ENCODE measurements around the gene LGR6. TPM values are rescaled to one million over a fixed set of nuclear protein-coding genes. Genes with fewer than 3 reads are reported as not detected.
A peak's percentile ranks its signal among the peaks of the same experiment; 100 is the strongest.

The LGR6 gene
- total and polyA plus RNA-seq, 8 donors, result 0.75 to 1.8 (median 1.5) TPM

- TF ChIP-seq, protein P1, sequence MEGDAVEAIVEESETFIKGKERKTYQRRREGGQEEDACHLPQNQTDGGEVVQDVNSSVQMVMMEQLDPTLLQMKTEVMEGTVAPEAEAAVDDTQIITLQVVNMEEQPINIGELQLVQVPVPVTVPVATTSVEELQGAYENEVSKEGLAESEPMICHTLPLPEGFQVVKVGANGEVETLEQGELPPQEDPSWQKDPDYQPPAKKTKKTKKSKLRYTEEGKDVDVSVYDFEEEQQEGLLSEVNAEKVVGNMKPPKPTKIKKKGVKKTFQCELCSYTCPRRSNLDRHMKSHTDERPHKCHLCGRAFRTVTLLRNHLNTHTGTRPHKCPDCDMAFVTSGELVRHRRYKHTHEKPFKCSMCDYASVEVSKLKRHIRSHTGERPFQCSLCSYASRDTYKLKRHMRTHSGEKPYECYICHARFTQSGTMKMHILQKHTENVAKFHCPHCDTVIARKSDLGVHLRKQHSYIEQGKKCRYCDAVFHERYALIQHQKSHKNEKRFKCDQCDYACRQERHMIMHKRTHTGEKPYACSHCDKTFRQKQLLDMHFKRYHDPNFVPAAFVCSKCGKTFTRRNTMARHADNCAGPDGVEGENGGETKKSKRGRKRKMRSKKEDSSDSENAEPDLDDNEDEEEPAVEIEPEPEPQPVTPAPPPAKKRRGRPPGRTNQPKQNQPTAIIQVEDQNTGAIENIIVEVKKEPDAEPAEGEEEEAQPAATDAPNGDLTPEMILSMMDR (IDR thresholded peaks at IDR 0.05), result no peak
These were observed 4.7 kb downstream of the LGR6 start for GRCh38 chr1:202198366-202198724.

GRCh38 chr1:202199040-202199889, 5.7 kb downstream of the LGR6 start:
- Histone ChIP-seq H3K27ac (no peak overlapping the region), H3K36me3 (no peaks in the 10 kb centered on the region), H3K4me3 (no peak overlapping the region), H3K9me3 (no peaks in the 10 kb centered on the region), H3K27me3 (peaks cover 5 to 29% of the 10 kb centered on the region in 2 donors), H3K4me1 (peaks cover 0 to 12% of the 10 kb centered on the region in 2 donors)
- DNase-seq (no peak), ATAC-seq (peak; percentile 53)
- intact Hi-C loops (cut with DNase I), result no loop called here
- TF ChIP-seq, protein P1 (IDR thresholded peaks at IDR 0.05), result no peak

More at GRCh38 chr1:202198366-202198724, 4.7 kb downstream of the LGR6 start:
- H3K4me3 ChIP-seq, result no peak overlapping the region
- no peaks in the 10 kb centered on the region for H3K36me3 ChIP-seq
- H3K9me3 ChIP-seq, result no peaks in the 10 kb centered on the region
- intact Hi-C loops (cut with DNase I), result no loop called here
- H3K27me3 ChIP-seq, result peaks cover 14 to 38% of the 10 kb centered on the region in 2 donors
- ATAC-seq (no peak), DNase-seq (no peak)
- H3K27ac ChIP-seq, result no peak overlapping the region
- peaks cover 0 to 17% of the 10 kb centered on the region in 2 donors for H3K4me1 ChIP-seq

GRCh38 chr1:202200112-202200548, 6.5 kb downstream of the LGR6 start:
- Histone ChIP-seq H3K9me3 (no peaks in the 10 kb centered on the region), H3K4me1 (peaks cover 0 to 12% of the 10 kb centered on the region in 2 donors), H3K36me3 (no peaks in the 10 kb centered on the region), H3K27me3 (peaks cover 3 to 21% of the 10 kb centered on the region in 2 donors), H3K4me3 (no peak overlapping the region), H3K27ac (no peak overlapping the region)
- TF ChIP-seq, protein P1 (IDR thresholded peaks at IDR 0.05), result no peak
- intact Hi-C loops (cut with DNase I), result no loop called here
- ATAC-seq (peak; percentile 45), DNase-seq (no peak)

DNA sequence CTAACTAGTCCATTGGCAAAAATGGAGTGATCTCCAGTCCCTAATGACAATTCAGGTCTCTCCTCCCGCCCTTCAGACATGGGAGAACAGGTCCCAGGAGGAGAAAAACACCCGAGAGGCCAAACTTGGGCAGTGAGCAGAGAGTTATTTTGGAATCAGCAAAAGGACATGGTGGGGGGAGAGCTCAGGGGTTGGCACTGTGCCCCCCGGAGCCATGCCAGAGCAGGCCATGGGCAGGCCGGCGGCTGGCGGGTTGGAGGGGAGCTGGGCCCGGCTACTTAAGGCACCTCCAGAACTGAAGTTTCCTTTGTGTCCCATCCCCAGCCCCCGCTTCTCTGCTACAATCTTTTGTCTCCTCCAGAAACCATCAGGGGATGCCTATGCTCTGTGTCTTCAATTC, 7.1 kb downstream of the LGR6 start:
- peaks cover 0 to 15% of the 10 kb centered on the region in 2 donors for H3K27me3 ChIP-seq
- no peaks in the 10 kb centered on the region for H3K9me3 ChIP-seq
- H3K27ac ChIP-seq, result no peak overlapping the region
- TF ChIP-seq, protein P1 (IDR thresholded peaks at IDR 0.05), result no peak
- DNase-seq, result no peak
- intact Hi-C loops (cut with DNase I), result no loop called here
- H3K36me3 ChIP-seq, result no peaks in the 10 kb centered on the region
- H3K4me3 ChIP-seq, result no peak overlapping the region
- H3K4me1 ChIP-seq, result peaks cover 0 to 12% of the 10 kb centered on the region in 2 donors
- no peak for ATAC-seq

DNA sequence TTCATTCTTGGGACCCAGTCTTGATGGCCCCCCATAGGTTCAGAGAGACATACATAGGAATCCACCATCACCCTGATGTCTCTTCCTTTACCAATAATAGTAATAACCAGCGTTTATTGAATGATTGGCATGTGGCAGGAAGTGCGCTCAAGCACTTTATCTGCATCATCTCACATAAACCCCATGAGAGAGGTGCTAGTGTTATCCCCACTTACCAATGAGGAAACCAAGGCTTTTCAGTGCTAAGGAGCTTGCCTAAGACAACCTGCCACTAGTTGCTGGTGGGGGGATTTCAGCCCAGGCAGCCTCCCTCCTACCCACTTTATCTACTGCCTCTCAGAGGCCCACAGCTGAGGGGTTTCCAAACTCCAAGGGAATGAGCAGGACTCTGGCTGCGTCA, 7.7 kb downstream of the LGR6 start:
- H3K27ac ChIP-seq, result no peak overlapping the region
- peaks cover 0 to 12% of the 10 kb centered on the region in 2 donors for H3K4me1 ChIP-seq
- H3K27me3 ChIP-seq, result peaks cover 0 to 9% of the 10 kb centered on the region in 2 donors
- H3K36me3 ChIP-seq, result no peaks in the 10 kb centered on the region
- no peak overlapping the region for H3K4me3 ChIP-seq
- TF ChIP-seq, protein P1 (IDR thresholded peaks at IDR 0.05), result no peak
- no peak for ATAC-seq
- intact Hi-C loops (cut with DNase I), result no loop called here
- DNase-seq, result no peak
- H3K9me3 ChIP-seq, result no peaks in the 10 kb centered on the region
